DMS153 treated with DMSO at 0.1 percent for 48 hours (cell line): ENCODE data around the gene PC.
"Not testable (repeated sequence)": the region's sequence is repeated elsewhere in the genome, so short reads cannot be mapped to it uniquely, and the experiment has no call there.

Source experiments
- DNase-seq: peaks from one replicate; lab custom pipeline; 2025; ENCODE audit not compliant: unreplicated experiment; lab: John Stamatoyannopoulos, UW

Gene PC

GRCh38 chr11:66958232-66958955 lies at the start of gene PC:
Gene PC (minus strand): TSS chr11:66958383. CDS start chr11:66872159, 86,224 bp downstream.
- peak; percentile 94 for DNase-seq

- no peak for DNase-seq
Measured at GRCh38 chr11:67007126-67007525, 48.9 kb upstream of the PC start.

- DNase-seq = no peak
Measured at GRCh38 chr11:67006029-67006884, 48.1 kb upstream of the PC start.

- DNase-seq = not testable (repeated sequence)
Measured at GRCh38 chr11:67005200-67005599, 47.0 kb upstream of the PC start.

GRCh38 chr11:67002921-67003411 lies 44.8 kb upstream of the PC start:
- DNase-seq = no peak

GRCh38 chr11:67002297-67002913 lies 44.2 kb upstream of the PC start:
- DNase-seq = peak; percentile 62

- DNase-seq = no peak
Measured at GRCh38 chr11:67001332-67001731, 43.1 kb upstream of the PC start.

- no peak for DNase-seq
Measured at GRCh38 chr11:66999555-66999954, 41.4 kb upstream of the PC start.

GRCh38 chr11:66996609-66997273 lies 38.6 kb upstream of the PC start:
- DNase-seq = no peak

GRCh38 chr11:66992041-66992440 lies 33.9 kb upstream of the PC start:
- no peak for DNase-seq

GRCh38 chr11:66989360-66989759 lies 31.2 kb upstream of the PC start:
- DNase-seq = not testable (repeated sequence)

- DNase-seq = not testable (repeated sequence)
Measured at GRCh38 chr11:66988741-66989140, 30.6 kb upstream of the PC start.

- DNase-seq = no peak
Measured at GRCh38 chr11:66987924-66988637, 29.9 kb upstream of the PC start.

GRCh38 chr11:66987158-66987620 lies 29.0 kb upstream of the PC start:
- DNase-seq = no peak

GRCh38 chr11:66986178-66986545 lies 28.0 kb upstream of the PC start:
- no peak for DNase-seq

GRCh38 chr11:66985508-66986177 lies 27.5 kb upstream of the PC start:
- DNase-seq = no peak

- DNase-seq = no peak
Measured at GRCh38 chr11:66983275-66983924, 25.2 kb upstream of the PC start.

GRCh38 chr11:66981976-66982578 lies 23.9 kb upstream of the PC start:
- DNase-seq = peak; percentile 42
